ENCODE data around the gene G0S2.
A peak's percentile ranks its signal among the peaks of the same experiment; 100 is the strongest.

GRCh38 chr1:209643285-209644020 is 31.8 kb upstream of the G0S2 start:
- TF ChIP-seq RBBP5 (IDR thresholded peaks at IDR 0.05; ENCODE audit: borderline replicate concordance, insufficient read depth, low read length, poor library complexity, severe bottlenecking) (no peak), CHD4 (IDR thresholded peaks at IDR 0.05; ENCODE audit: insufficient read depth, insufficient replicate concordance, low read depth, low read length, poor library complexity, severe bottlenecking) (no peak), ZNF561 (CRISPR knock-in tag; conservative IDR thresholded peaks at IDR 0.05) (no peak), EP300 (IDR thresholded peaks at IDR 0.05; ENCODE audit: low read length) (no peak), RBM22 (IDR thresholded peaks at IDR 0.05; ENCODE audit: low read depth, low read length, poor library complexity, severe bottlenecking) (no peak), BRF2 (IDR thresholded peaks at IDR 0.05; ENCODE audit: borderline replicate concordance, insufficient read depth, insufficient read length) (no peak), CTCF (IDR thresholded peaks at IDR 0.05 in 2 of 3, conservative IDR thresholded peaks at IDR 0.05 in 1 of 3; ENCODE audit: insufficient read depth in 2 of 3, low read depth in 1 of 3, low read length in 3 of 3) (peak in 1 of 3 experiments; percentile 43; a peak in 2 of 6 replicates)
- TF ChIP-seq, protein P1, sequence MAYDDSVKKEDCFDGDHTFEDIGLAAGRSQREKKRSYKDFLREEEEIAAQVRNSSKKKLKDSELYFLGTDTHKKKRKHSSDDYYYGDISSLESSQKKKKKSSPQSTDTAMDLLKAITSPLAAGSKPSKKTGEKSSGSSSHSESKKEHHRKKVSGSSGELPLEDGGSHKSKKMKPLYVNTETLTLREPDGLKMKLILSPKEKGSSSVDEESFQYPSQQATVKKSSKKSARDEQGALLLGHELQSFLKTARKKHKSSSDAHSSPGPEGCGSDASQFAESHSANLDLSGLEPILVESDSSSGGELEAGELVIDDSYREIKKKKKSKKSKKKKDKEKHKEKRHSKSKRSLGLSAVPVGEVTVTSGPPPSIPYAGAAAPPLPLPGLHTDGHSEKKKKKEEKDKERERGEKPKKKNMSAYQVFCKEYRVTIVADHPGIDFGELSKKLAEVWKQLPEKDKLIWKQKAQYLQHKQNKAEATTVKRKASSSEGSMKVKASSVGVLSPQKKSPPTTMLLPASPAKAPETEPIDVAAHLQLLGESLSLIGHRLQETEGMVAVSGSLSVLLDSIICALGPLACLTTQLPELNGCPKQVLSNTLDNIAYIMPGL (CRISPR knock-in tag; IDR thresholded peaks at IDR 0.05) = no peak

Data from K562 (cell line).